Endothelial cell of umbilical vein (primary cell): ENCODE measurements around the gene LMLN. TPM values are rescaled to one million over a fixed set of nuclear protein-coding genes. Genes with fewer than 3 reads are reported as not detected.
A peak's percentile ranks its signal among the peaks of the same experiment; 100 is the strongest.

ENCODE experiments used
- BruUV-seq: library from RNA; stranded (reverse); fragments of 400-500 nt; replicated peaks from 2 replicates; lab custom pipeline; 2021; lab: Mats Ljungman, UMichigan
- CTCF ChIA-PET: fragments of 300-600, 350-600 bp; sonication (Branson Sonifier 250); formaldehyde crosslinking; loops from one replicate; lab custom pipeline; 2021; ENCODE audit warnings: antibody characterized with exemption, inconsistent platforms; lab: Charles Lee
- POLR2A ChIA-PET: fragments of 300-600, 350-600 bp; sonication (Branson Sonifier 250); formaldehyde crosslinking; loops from one replicate; lab custom pipeline; 2021; ENCODE audit warnings: antibody characterized with exemption, inconsistent platforms; lab: Charles Lee
- DNase-seq: peaks from one replicate; pipeline ENCODE4 v3.0.0-alpha.2; 2011; ENCODE audit warnings: low read depth, low spot score
- FAIRE-seq: peaks from 2 replicates; lab custom pipeline; 2011; peaks lifted over from hg19 to GRCh38; lab: Jason Lieb, UNC
- H2AFZ ChIP-seq: 2 replicates; pipeline ENCODE4 v1.6.0; 2012; ENCODE audit warnings: low read depth, low read length, control low read depth, inconsistent platforms
- H3K27ac ChIP-seq: 2 replicates; pipeline ENCODE4 v1.5.1; 2011; ENCODE audit warnings: low read depth, mild to moderate bottlenecking, control low read depth, low read length, moderate library complexity; ENCODE audit not compliant: insufficient read depth
- H3K27me3 ChIP-seq, 2 experiments: 2 replicates each; pipeline versions ENCODE4 v1.6.0 to v1.6.1; 2011; ENCODE audit warnings: low read length in 2 of 2, mixed read lengths in 1 of 2; ENCODE audit not compliant: control insufficient read depth in 2 of 2, insufficient read depth in 2 of 2
- H3K36me3 ChIP-seq, 2 experiments: 2 replicates in 1 of 2; 3 replicates in 1 of 2; pipeline ENCODE4 v1.5.1; 2011; ENCODE audit warnings: low read length in 2 of 2, mild to moderate bottlenecking in 1 of 2, moderate library complexity in 1 of 2; ENCODE audit not compliant: control insufficient read depth in 2 of 2, insufficient read depth in 2 of 2; ENCODE audit errors: extremely low read depth in 1 of 2
- H3K4me1 ChIP-seq: 3 replicates; pipeline ENCODE4 v1.5.1; 2011; ENCODE audit warnings: mild to moderate bottlenecking, low read length; ENCODE audit not compliant: control insufficient read depth, insufficient read depth; ENCODE audit errors: extremely low read depth
- H3K4me2 ChIP-seq: 2 replicates; pipeline ENCODE4 v1.6.1; 2011; ENCODE audit warnings: low read length, control low read depth, mixed read lengths; ENCODE audit not compliant: insufficient read depth
- H3K4me3 ChIP-seq, 3 experiments: fragments of 200-600 bp in 1 of 3; sonication (generic), shearing (Covaris generic) in 1 of 3; replicated peaks in 1 of 3; 2 replicates each; pipeline ENCODE4 v1.5.1; 2011 to 2016; ENCODE audit warnings: control low read depth in 3 of 3, low read length in 3 of 3, mild to moderate bottlenecking in 2 of 3, inconsistent platforms in 1 of 3, low read depth in 1 of 3, moderate library complexity in 1 of 3; ENCODE audit not compliant: insufficient read depth in 1 of 3
- H3K79me2 ChIP-seq: 2 replicates; pipeline ENCODE4 v1.6.0; 2012; ENCODE audit warnings: low read length, inconsistent platforms; ENCODE audit not compliant: control insufficient read depth, insufficient read depth
- H3K9ac ChIP-seq: replicated peaks from 2 replicates; pipeline ENCODE3; 2011; ENCODE audit warnings: low read length, control low read depth; ENCODE audit not compliant: insufficient read depth; ENCODE audit errors: extremely low read depth
- H3K9me1 ChIP-seq: replicated peaks from 3 replicates; pipeline ENCODE4 v1.6.0; 2011; ENCODE audit warnings: mild to moderate bottlenecking, low read length; ENCODE audit not compliant: control insufficient read depth, insufficient read depth; ENCODE audit errors: extremely low read depth
- H3K9me3 ChIP-seq: replicated peaks from 2 replicates; pipeline ENCODE4 v1.5.1; 2012; ENCODE audit warnings: low read length, inconsistent platforms; ENCODE audit not compliant: control insufficient read depth, insufficient read depth
- H4K20me1 ChIP-seq: replicated peaks from 2 replicates; pipeline ENCODE3; 2011; ENCODE audit warnings: mild to moderate bottlenecking, low read length; ENCODE audit not compliant: control insufficient read depth, insufficient read depth; ENCODE audit errors: extremely low read depth
- CTCF ChIP-seq, 2 donors: IDR thresholded peaks; 1 replicate in 1 of 2; 2 replicates in 1 of 2; pipeline ENCODE4 v1.5.1; 2011; ENCODE audit warnings: low read length in 2 of 2, mild to moderate bottlenecking in 2 of 2, moderate library complexity in 2 of 2, control low read depth in 1 of 2, inconsistent platforms in 1 of 2, low read depth in 1 of 2; ENCODE audit not compliant: insufficient read depth in 1 of 2; ENCODE audit errors: extremely low read depth in 1 of 2
- EZH2 ChIP-seq: IDR thresholded peaks from 2 replicates; pipeline ENCODE4 v1.6.1; 2012; ENCODE audit warnings: borderline replicate concordance, low read depth, mild to moderate bottlenecking, moderate library complexity, low read length, inconsistent platforms; ENCODE audit not compliant: severe bottlenecking
- FOS ChIP-seq: IDR thresholded peaks from 2 replicates; pipeline ENCODE4 v1.6.1; 2011; ENCODE audit warnings: mild to moderate bottlenecking, low read length, moderate library complexity, borderline replicate concordance; ENCODE audit not compliant: insufficient read depth
- GATA2 ChIP-seq: IDR thresholded peaks from 2 replicates; pipeline ENCODE4 v1.7.0; 2011; ENCODE audit warnings: low read depth, mild to moderate bottlenecking, moderate library complexity, mixed read lengths, low read length; ENCODE audit not compliant: insufficient read length, insufficient read depth
- JUN ChIP-seq: IDR thresholded peaks from 2 replicates; pipeline ENCODE4 v1.6.1; 2011; ENCODE audit warnings: borderline replicate concordance, low read depth; ENCODE audit not compliant: insufficient read length, insufficient read depth
- MAX ChIP-seq: IDR thresholded peaks from 2 replicates; pipeline ENCODE4 v1.6.1; 2011; ENCODE audit not compliant: insufficient read depth, insufficient read length
- MYC ChIP-seq: IDR thresholded peaks from one replicate; pipeline ENCODE4 v1.6.1; 2011; ENCODE audit warnings: mild to moderate bottlenecking, low read depth, low read length
- POLR2A ChIP-seq: IDR thresholded peaks from 2 replicates; pipeline ENCODE4 v1.6.1; 2012; ENCODE audit warnings: low read depth, mild to moderate bottlenecking, control low read depth, low read length
- POLR2AphosphoS5 ChIP-seq: IDR thresholded peaks from 2 replicates; pipeline ENCODE4 v1.6.1; 2012; ENCODE audit warnings: low read depth, mild to moderate bottlenecking, control low read depth, low read length, moderate library complexity; ENCODE audit not compliant: insufficient read depth
- dilution Hi-C: fragments of 300-500 bp; cut with MboI; formaldehyde crosslinking; loops from one replicate; pipeline ENCODE4 v1.15.0; 2019; ENCODE audit warnings: low sequenced_read_pairs; ENCODE audit not compliant: extremely low pct_ligation_motif_present
- intact Hi-C: fragments of 100-400 bp; cut with micrococcal nuclease; formaldehyde crosslinking; loops from one replicate; pipeline ENCODE4 v1.10.0; 2022
- polyA plus RNA-seq, 4 experiments: library from polyadenylated mRNA; depleted of rRNA in 3 of 4; stranded (reverse) in 3 of 4; unstranded in 1 of 4; fragments of >200 nt; gene quantifications; 2 replicates each; pipeline versions ENCODE4 v1.2.1 to v1.2.3, GENCODE V29; 2011 to 2012; ENCODE audit warnings: missing spikeins in 1 of 4
- total RNA-seq: library from RNA; stranded (reverse); gene quantifications from 2 replicates; pipeline ENCODE4 v1.2.3, GENCODE V29; 2021

LMLN gene
- total and polyA plus RNA-seq, 2 donors (not counting 3 experiments of a cell fraction or from before 2014, with no cell fraction given) = 4.8 to 6.5 TPM

- TF ChIP-seq EZH2 = no peak
- no peak for TF ChIP-seq MAX
- no peak for TF ChIP-seq POLR2A
- no peak for TF ChIP-seq POLR2AphosphoS5
- no peak for TF ChIP-seq CTCF (IDR thresholded peaks at IDR 0.05; ENCODE audit: extremely low read depth in 1 of 2, insufficient read depth in 1 of 2, low read depth in 1 of 2, low read length in 2 of 2)
- no peak for TF ChIP-seq GATA2
- TF ChIP-seq FOS = no peak
- TF ChIP-seq JUN = no peak
- no peak for TF ChIP-seq MYC
- Histone ChIP-seq H3K4me3 (peak overlapping the region; percentile 61 to 82 (median 82)), H3K36me3 (peaks cover 21 to 30% of the 10 kb centered on the region in 2 experiments), H3K27ac (peak overlapping the region; percentile 85), H2AFZ (no peak overlapping the region), H3K9me1 (no peaks in the 10 kb centered on the region), H3K27me3 (no peaks in the 10 kb centered on the region), H3K4me2 (peak overlapping the region; percentile 91), H3K4me1 (peaks cover 23% of the 10 kb centered on the region), H4K20me1 (peaks cover 2% of the 10 kb centered on the region), H3K9me3 (no peaks in the 10 kb centered on the region), H3K79me2 (peaks cover 46% of the 10 kb centered on the region), H3K9ac (peak overlapping the region; percentile 96)
- POLR2A ChIA-PET = interaction anchor here (0.5 kb wide), 1 partner anchor 60 kb away, joined by 3 read pairs; no protein-coding TSS in a partner anchor
- CTCF ChIA-PET = no interaction called here
- intact Hi-C loops = no loop called here
- BruUV-seq = no TSS peak
- dilution Hi-C loops = no loop called here
- DNase-seq (no peak), FAIRE-seq (peak; percentile 21)
These were observed 8.5 kb upstream of the LMLN start for GRCh38 chr3:197951392-197951990.
